K562 (cell line): ENCODE measurements around the gene LBHD2. TPM values are rescaled to one million over a fixed set of nuclear protein-coding genes. Genes with fewer than 3 reads are reported as not detected.

ENCODE experiments used
- ARID2 ChIP-seq: fragments of 450-650 bp; IDR thresholded peaks from 2 replicates; pipeline ENCODE4 v1.6.1; 2017; ENCODE audit warnings: antibody characterized with exemption, mild to moderate bottlenecking
- GABPB1 ChIP-seq: sonication (generic); formaldehyde crosslinking; IDR thresholded peaks from 2 replicates; pipeline ENCODE4 v1.8.0; 2022; ENCODE audit warnings: mild to moderate bottlenecking, missing genetic modification reagents
- KLF13 ChIP-seq: fragments of 450-650 bp; IDR thresholded peaks from 2 replicates; pipeline ENCODE4 v1.6.1; 2016; ENCODE audit warnings: missing genetic modification characterization, low read depth, mild to moderate bottlenecking, missing compliant biosample characterization, moderate library complexity, borderline replicate concordance
- PRPF4 ChIP-seq: fragments of 200-400 bp; formaldehyde crosslinking; IDR thresholded peaks from one replicate; pipeline ENCODE4 v1.6.1; 2017; ENCODE audit warnings: low read length, low read depth, mild to moderate bottlenecking; ENCODE audit not compliant: insufficient read depth, poor library complexity, severe bottlenecking
- RAD21 ChIP-seq, 2 experiments: fragments of 250-450 bp in 1 of 2; fragments of 450-650 bp in 1 of 2; sonication (Bioruptor Pico) in 1 of 2; formaldehyde crosslinking in 1 of 2; IDR thresholded peaks in 1 of 2; conservative IDR thresholded peaks in 1 of 2; 2 replicates each; pipeline versions ENCODE4 v1.4.0 to v1.8.0; 2020 to 2022; ENCODE audit warnings: mild to moderate bottlenecking in 2 of 2, moderate library complexity in 1 of 2
- TCF7 ChIP-seq: sonication (generic); IDR thresholded peaks from 2 replicates; pipeline ENCODE4 v1.6.1; 2016; ENCODE audit warnings: antibody characterized with exemption, borderline replicate concordance
- TSC22D4 ChIP-seq: fragments of 450-650 bp; IDR thresholded peaks from 2 replicates; pipeline ENCODE4 v1.6.1; 2016; ENCODE audit warnings: missing genetic modification characterization, missing biosample characterization, control low read depth
- ZFX ChIP-seq: sonication (generic); formaldehyde crosslinking; IDR thresholded peaks from 2 replicates; pipeline ENCODE4 v1.8.0; 2022; ENCODE audit warnings: mild to moderate bottlenecking, missing genetic modification reagents, moderate library complexity
- polyA plus RNA-seq, 8 experiments: library from polyadenylated mRNA; depleted of rRNA in 4 of 8; stranded (reverse) in 5 of 8; unstranded in 3 of 8; fragments of >200 nt; fragmentation: Nextera tagmentation in 2 of 8; fragmentation: Illumina TruSeq in 1 of 8; extraction: Ambion mirVana in 2 of 8; extraction: Trizol in 1 of 8; gene quantifications; 2 replicates each; pipeline versions ENCODE4 v1.2.1 to v1.2.3, GENCODE V29; 2011 to 2014; ENCODE audit warnings: inconsistent platforms in 1 of 8, missing spikeins in 1 of 8
- total RNA-seq, 7 experiments: library from RNA; depleted of rRNA in 6 of 7; stranded (reverse); fragments of >200 nt in 6 of 7; fragmentation: Illumina TruSeq in 2 of 7; extraction: Trizol in 2 of 7; gene quantifications; 2 replicates each; pipeline versions ENCODE4 v1.2.1 to v1.2.3, GENCODE V29; 2011 to 2021; ENCODE audit warnings: low replicate concordance in 1 of 7
- TF ChIP-seq, protein P1 (sequence below), 3 experiments: IDR thresholded peaks in 2 of 3; conservative IDR thresholded peaks in 1 of 3; 2 replicates each; pipeline ENCODE4 v1.5.1; 2011 to 2012; ENCODE audit warnings: low read length in 3 of 3, mild to moderate bottlenecking in 3 of 3, control low read depth in 2 of 3, improper control_type of control experiment in 1 of 3, inconsistent platforms in 1 of 3, low read depth in 1 of 3, mixed read lengths in 1 of 3, moderate library complexity in 1 of 3; ENCODE audit not compliant: insufficient read depth in 2 of 3
- TF ChIP-seq, protein P2 (sequence below): fragments of 450-650 bp; conservative IDR thresholded peaks from 2 replicates; pipeline ENCODE4 v1.6.1; 2016; ENCODE audit warnings: missing genetic modification characterization, low read depth, mild to moderate bottlenecking, control low read depth, missing compliant biosample characterization
- TF ChIP-seq, protein P3 (sequence below): sonication (generic); formaldehyde crosslinking; IDR thresholded peaks from 2 replicates; pipeline ENCODE4 v1.8.0; 2022; ENCODE audit warnings: missing genetic modification reagents, mild to moderate bottlenecking, moderate library complexity, borderline replicate concordance
- TF ChIP-seq, protein P4 (sequence below): fragments of 450-650 bp; IDR thresholded peaks from 2 replicates; pipeline ENCODE4 v1.6.1; 2016; ENCODE audit warnings: low read depth, mild to moderate bottlenecking, moderate library complexity

LBHD2 gene
- total and polyA plus RNA-seq, 9 of the 15 experiments (the other 6 are each of a cell fraction or from before 2014, with no cell fraction given): not detected

DNA sequence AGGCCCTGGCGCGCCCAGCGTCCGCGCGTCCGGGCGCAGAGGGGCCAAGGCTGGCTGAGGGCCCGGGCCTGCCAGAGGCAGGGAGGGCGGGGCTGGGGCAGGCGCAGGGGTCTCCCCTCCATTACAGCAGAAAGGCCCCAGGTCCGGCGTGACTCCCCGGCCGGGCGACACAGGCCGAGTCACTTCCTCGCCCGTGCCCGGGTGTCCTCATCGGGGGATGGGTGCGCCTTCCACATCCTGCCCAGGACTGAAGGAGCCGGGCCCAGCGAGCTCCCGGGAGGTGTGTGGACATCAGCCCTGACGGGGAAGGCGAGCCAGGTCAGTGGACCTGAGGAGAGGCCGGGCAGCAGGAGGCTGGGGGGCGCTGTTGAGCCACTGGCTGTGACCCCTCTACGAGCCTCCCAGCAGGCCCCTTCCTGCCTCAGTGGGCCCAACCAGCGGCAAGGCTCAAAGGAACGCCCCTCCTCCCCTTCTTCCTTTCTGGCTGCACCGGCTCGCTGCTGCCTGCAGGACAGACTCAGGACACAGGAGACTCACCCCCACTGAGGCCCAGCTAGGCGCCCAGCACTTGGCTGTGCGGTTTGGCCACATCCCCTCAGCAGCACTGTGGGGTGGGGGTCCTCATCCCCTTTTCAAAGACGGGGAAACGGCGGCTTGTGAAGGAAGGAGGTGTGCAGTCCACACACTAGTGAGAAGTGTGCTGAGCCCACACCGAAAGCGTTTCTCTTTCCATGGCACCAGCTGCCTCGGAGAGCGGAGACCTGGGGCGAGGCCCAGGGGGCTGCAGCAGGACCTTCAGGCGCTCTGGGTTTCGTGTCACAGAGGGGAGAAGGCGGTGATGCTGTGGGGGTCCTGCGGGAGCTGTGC lies 39.9 kb downstream of the LBHD2 start (continued):
- TF ChIP-seq TSC22D4 (tag) (no peak), ZFX (peak; percentile 72), ARID2 (no peak), GABPB1 (peak; percentile 28; the same call in 1 of the 2 replicates), PRPF4 (no peak), RAD21 (CRISPR knock-in tag; conservative IDR thresholded peaks at IDR 0.05 in 1 of 2, IDR thresholded peaks at IDR 0.05 in 1 of 2) (peak in 1 of 2 experiments; percentile 44; a peak in 2 of 4 replicates), TCF7 (no peak), KLF13 (tag) (no peak)
- TF ChIP-seq, protein P1, sequence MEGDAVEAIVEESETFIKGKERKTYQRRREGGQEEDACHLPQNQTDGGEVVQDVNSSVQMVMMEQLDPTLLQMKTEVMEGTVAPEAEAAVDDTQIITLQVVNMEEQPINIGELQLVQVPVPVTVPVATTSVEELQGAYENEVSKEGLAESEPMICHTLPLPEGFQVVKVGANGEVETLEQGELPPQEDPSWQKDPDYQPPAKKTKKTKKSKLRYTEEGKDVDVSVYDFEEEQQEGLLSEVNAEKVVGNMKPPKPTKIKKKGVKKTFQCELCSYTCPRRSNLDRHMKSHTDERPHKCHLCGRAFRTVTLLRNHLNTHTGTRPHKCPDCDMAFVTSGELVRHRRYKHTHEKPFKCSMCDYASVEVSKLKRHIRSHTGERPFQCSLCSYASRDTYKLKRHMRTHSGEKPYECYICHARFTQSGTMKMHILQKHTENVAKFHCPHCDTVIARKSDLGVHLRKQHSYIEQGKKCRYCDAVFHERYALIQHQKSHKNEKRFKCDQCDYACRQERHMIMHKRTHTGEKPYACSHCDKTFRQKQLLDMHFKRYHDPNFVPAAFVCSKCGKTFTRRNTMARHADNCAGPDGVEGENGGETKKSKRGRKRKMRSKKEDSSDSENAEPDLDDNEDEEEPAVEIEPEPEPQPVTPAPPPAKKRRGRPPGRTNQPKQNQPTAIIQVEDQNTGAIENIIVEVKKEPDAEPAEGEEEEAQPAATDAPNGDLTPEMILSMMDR (IDR thresholded peaks at IDR 0.05 in 2 of 3, conservative IDR thresholded peaks at IDR 0.05 in 1 of 3; ENCODE audit: insufficient read depth in 2 of 3, low read depth in 1 of 3, low read length in 3 of 3): peak; percentile 48 to 62 (median 52); a peak in 5 of 6 replicates
- TF ChIP-seq, protein P2, sequence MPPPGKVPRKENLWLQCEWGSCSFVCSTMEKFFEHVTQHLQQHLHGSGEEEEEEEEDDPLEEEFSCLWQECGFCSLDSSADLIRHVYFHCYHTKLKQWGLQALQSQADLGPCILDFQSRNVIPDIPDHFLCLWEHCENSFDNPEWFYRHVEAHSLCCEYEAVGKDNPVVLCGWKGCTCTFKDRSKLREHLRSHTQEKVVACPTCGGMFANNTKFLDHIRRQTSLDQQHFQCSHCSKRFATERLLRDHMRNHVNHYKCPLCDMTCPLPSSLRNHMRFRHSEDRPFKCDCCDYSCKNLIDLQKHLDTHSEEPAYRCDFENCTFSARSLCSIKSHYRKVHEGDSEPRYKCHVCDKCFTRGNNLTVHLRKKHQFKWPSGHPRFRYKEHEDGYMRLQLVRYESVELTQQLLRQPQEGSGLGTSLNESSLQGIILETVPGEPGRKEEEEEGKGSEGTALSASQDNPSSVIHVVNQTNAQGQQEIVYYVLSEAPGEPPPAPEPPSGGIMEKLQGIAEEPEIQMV (tag): no peak
- TF ChIP-seq, protein P3, sequence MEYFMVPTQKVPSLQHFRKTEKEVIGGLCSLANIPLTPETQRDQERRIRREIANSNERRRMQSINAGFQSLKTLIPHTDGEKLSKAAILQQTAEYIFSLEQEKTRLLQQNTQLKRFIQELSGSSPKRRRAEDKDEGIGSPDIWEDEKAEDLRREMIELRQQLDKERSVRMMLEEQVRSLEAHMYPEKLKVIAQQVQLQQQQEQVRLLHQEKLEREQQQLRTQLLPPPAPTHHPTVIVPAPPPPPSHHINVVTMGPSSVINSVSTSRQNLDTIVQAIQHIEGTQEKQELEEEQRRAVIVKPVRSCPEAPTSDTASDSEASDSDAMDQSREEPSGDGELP: peak; percentile 19; the same call in 1 of the 2 replicates
- TF ChIP-seq, protein P4, sequence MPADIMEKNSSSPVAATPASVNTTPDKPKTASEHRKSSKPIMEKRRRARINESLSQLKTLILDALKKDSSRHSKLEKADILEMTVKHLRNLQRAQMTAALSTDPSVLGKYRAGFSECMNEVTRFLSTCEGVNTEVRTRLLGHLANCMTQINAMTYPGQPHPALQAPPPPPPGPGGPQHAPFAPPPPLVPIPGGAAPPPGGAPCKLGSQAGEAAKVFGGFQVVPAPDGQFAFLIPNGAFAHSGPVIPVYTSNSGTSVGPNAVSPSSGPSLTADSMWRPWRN: no peak
- TF ChIP-seq, all 486 proteins: peak for 20
